Cardiac fibroblast (primary cell): ENCODE results near the gene DGAT2L6.

Experiments
- DNase-seq, 2 donors: peaks; one replicate each; pipeline versions ENCODE4 v3.0.0 to v3.0.0-alpha.2; 2010; ENCODE audit warnings: low read depth in 2 of 2
- H3K4me3 ChIP-seq, 2 donors: replicated peaks in 1 of 2; 1 replicate in 1 of 2; 2 replicates in 1 of 2; pipeline ENCODE4 v1.5.1; 2011; ENCODE audit warnings: low read depth in 2 of 2, low read length in 2 of 2, mild to moderate bottlenecking in 2 of 2, moderate library complexity in 1 of 2
- TF ChIP-seq, protein P1 (sequence below): IDR thresholded peaks from one replicate; pipeline ENCODE4 v1.5.1; 2011; ENCODE audit warnings: low read depth, mild to moderate bottlenecking, low read length, inconsistent platforms

DGAT2L6 gene

DNA sequence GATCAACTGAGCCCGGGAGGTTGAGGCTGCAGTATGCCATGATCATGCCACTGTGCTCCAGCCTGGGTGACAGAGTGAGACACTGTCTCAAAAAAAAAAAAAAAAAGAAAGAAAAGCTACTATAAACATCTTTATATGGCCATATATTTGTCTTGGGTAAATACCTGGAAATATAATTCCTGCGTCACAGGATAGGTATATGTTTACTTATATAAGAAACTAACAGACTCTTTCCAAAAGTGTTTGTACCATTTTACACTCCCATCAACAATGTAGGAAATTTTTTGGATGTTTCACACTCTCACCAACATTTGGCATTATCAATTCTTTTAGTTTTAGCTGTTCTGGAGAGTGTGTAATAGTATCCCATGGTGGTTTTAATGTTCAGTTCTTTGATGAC, 70.0 kb downstream of the DGAT2L6 start:
- TF ChIP-seq, protein P1, sequence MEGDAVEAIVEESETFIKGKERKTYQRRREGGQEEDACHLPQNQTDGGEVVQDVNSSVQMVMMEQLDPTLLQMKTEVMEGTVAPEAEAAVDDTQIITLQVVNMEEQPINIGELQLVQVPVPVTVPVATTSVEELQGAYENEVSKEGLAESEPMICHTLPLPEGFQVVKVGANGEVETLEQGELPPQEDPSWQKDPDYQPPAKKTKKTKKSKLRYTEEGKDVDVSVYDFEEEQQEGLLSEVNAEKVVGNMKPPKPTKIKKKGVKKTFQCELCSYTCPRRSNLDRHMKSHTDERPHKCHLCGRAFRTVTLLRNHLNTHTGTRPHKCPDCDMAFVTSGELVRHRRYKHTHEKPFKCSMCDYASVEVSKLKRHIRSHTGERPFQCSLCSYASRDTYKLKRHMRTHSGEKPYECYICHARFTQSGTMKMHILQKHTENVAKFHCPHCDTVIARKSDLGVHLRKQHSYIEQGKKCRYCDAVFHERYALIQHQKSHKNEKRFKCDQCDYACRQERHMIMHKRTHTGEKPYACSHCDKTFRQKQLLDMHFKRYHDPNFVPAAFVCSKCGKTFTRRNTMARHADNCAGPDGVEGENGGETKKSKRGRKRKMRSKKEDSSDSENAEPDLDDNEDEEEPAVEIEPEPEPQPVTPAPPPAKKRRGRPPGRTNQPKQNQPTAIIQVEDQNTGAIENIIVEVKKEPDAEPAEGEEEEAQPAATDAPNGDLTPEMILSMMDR = no peak
- DNase-seq = no peak
- no peak overlapping the region for H3K4me3 ChIP-seq

DNA sequence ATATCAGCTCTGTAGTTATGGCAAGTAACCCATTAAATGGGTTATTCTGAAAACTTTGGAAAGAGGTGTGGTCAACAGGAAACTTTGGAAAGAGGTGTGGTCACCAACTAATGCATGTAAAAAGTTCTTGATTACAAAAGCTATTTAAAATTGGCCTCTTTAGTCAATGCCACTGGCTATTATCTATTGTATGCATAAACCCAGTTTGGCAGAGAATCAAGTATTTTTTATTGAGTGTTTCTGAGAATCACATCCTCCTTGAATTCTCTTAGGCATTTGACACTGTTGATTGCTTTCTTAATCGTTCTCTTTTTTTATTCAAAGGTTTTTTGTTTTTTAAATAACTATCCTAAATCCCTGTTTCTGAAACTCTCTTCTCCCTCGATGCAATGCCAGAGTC, 75.2 kb downstream of the DGAT2L6 start:
- H3K4me3 ChIP-seq = no peak overlapping the region
- no peak for DNase-seq
- TF ChIP-seq, protein P1 = no peak

DNA sequence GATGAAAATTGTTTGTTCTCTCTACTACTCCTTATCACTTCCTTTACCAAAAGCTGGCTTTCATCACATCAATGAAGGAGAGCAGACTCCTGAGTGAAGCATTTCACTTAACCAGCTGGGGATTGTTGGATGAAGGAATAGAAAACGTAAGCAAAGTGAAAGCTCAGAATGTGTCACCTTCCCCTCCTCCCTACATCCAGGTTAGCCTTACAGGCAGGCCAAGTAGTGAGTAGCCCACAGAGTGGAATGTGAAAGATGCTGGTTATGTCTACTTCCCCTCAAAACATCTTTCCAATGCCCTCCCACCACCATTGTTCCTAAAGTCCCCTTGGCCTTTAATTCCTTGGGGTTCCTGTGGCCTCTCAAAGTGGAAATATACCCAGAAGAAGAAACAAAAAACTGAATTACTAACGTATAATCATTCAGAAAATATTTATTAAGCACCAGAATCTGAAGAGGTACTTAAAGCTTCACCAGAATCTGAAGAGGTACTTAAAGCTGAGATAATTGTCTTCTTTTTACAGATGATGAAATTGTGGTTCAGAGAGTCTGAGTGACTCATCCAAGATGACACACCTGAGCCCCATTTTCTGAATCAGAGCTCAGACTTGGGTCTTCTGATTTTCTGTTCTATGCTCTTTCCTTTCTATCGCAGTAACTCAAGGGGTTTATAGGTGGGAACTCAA, 76.2 kb downstream of the DGAT2L6 start:
- no peak overlapping the region for H3K4me3 ChIP-seq
- DNase-seq = peak in 1 of 2 donors; percentile 16
- TF ChIP-seq, protein P1 = no peak

DNA sequence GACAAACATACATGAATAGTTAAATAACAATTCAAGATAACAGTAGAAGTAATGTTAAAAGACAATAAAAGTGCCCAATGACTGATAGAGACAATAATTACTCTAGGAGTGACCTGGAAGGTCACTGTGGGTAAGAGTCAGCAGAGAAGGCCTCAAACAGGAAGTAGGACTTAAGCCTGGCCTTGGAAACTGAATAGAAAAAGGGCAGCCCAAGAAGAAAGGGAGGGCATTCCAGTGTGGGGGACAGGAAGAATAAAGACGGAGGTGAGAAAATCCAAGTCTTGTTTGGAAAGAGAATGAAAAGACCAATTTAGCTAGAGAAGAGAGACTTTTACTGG, 76.7 kb downstream of the DGAT2L6 start:
- TF ChIP-seq, protein P1 = no peak
- no peak overlapping the region for H3K4me3 ChIP-seq
- DNase-seq = no peak

DNA sequence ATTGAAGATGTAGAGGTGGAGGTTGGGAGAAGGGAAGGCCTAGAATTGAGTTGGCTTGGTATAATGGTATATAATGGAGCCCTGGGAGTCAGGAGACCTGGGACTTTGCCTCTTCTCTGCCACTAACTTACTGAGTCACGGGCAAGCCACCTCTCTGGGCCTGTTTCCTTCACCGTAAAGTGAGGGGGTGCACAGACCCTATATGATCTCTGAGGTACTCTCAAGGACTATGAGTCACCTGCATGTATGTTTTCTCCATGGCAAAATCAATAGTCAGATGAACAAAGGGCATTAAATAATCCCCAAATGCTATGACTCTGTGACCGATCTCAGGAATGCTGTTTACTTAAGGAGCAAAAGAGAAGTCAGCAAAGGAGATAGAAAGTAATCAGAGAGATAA, 77.6 kb downstream of the DGAT2L6 start:
- H3K4me3 ChIP-seq = no peak overlapping the region
- TF ChIP-seq, protein P1 = no peak
- no peak for DNase-seq
